HFF-Myc (cell line): Measurements from ENCODE around the gene NRG4.
"Not testable (repeated sequence)": the region's sequence is repeated elsewhere in the genome, so short reads cannot be mapped to it uniquely, and the experiment has no call there.

Experiments
- DNase-seq: peaks from one replicate; pipeline ENCODE4 v3.0.0-alpha.2; 2011; ENCODE audit warnings: low read depth; ENCODE audit errors: extremely low read depth
- H3K4me3 ChIP-seq: replicated peaks from 2 replicates; pipeline ENCODE4 v1.5.1; 2011; ENCODE audit warnings: low read depth, mild to moderate bottlenecking, control low read depth, low read length
- CTCF ChIP-seq: IDR thresholded peaks from 2 replicates; pipeline ENCODE4 v1.5.1; 2012; ENCODE audit warnings: mild to moderate bottlenecking, low read depth, low read length, control low read depth; ENCODE audit errors: missing control alignments

NRG4 gene

GRCh38 chr15:76032046-76032445, 19.8 kb upstream of the NRG4 start:
- no peak overlapping the region for H3K4me3 ChIP-seq
- no peak for TF ChIP-seq CTCF
- no peak for DNase-seq

- no peak for TF ChIP-seq CTCF
- H3K4me3 ChIP-seq: no peak overlapping the region
- no peak for DNase-seq
These were observed 12.0 kb upstream of the NRG4 start for GRCh38 chr15:76024021-76024768.

GRCh38 chr15:76013470-76013869, 1.2 kb upstream of the NRG4 start:
- not testable (repeated sequence) for H3K4me3 ChIP-seq, DNase-seq

GRCh38 chr15:76010613-76011012, 1.6 kb downstream of the NRG4 start:
- DNase-seq: no peak
- H3K4me3 ChIP-seq: no peak overlapping the region
- TF ChIP-seq CTCF: no peak

GRCh38 chr15:76006136-76006778, 6.0 kb downstream of the NRG4 start:
- H3K4me3 ChIP-seq: no peak overlapping the region
- no peak for TF ChIP-seq CTCF
- no peak for DNase-seq

- DNase-seq: no peak
- no peak overlapping the region for H3K4me3 ChIP-seq
- TF ChIP-seq CTCF: no peak
These were observed 8.9 kb downstream of the NRG4 start for GRCh38 chr15:76003364-76003763.

- TF ChIP-seq CTCF: no peak
- no peak overlapping the region for H3K4me3 ChIP-seq
- DNase-seq: no peak
These were observed 16.6 kb downstream of the NRG4 start for GRCh38 chr15:75995611-75996010.
